ENCODE measurements around the gene XPNPEP1.

Gene XPNPEP1

DNA sequence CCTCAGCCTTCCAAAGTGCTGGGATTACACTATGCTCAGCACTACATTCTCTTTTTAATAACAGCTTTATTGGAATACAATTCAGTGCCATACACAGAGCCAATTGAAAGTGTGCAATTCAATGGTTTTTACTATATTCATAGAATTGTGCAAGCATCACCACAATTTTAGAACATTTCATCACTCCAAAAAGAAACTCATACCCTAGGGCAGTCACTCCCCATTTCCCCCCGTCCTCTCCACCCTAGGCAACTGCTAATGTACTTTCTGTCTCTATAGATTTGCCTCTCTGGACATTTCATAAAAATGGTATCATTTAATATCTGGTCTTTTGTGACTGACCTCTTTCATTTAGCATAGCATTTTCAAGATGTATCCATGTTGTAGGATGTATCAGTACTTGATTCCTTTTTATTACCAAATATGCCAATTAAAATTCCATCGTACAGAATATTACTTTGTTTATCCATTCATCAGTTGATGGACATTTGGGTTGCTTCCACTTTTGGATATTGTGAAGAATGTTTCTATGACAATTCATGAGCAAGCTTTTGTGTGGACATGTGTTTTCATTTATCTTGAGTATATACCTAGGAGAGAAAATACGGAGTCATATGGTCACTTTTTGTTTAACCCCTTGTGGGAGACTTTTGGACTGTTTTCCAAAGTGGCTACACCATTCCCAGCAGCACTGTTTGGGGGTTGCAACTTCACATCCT lies 6.3 kb upstream of the XPNPEP1 start:
- H3K9ac ChIP-seq, result no peak overlapping the region
- peaks cover 6% of the 10 kb centered on the region for H3K4me1 ChIP-seq (ENCODE audit: low read depth, poor library complexity, severe bottlenecking)
- H4K20me1 ChIP-seq (ENCODE audit: insufficient read depth), result no peaks in the 10 kb centered on the region
- H3K27me3 ChIP-seq (ENCODE audit: insufficient read depth, low read depth), result no peaks in the 10 kb centered on the region
- H3K79me2 ChIP-seq (ENCODE audit: insufficient read depth, low read depth), result no peaks in the 10 kb centered on the region
- no peak overlapping the region for H2AFZ ChIP-seq (ENCODE audit: low read depth)
- TF ChIP-seq CTCF (conservative IDR thresholded peaks at IDR 0.05; ENCODE audit: low read depth, low read length), result no peak
- H3K27ac ChIP-seq, result no peak overlapping the region
- no peak overlapping the region for H3K4me2 ChIP-seq
- no peaks in the 10 kb centered on the region for H3K36me3 ChIP-seq (ENCODE audit: insufficient read depth)
- H3K4me3 ChIP-seq (IDR thresholded peaks at IDR 0.05; ENCODE audit: insufficient read depth, low read depth, low read length), result no peak overlapping the region

DNA sequence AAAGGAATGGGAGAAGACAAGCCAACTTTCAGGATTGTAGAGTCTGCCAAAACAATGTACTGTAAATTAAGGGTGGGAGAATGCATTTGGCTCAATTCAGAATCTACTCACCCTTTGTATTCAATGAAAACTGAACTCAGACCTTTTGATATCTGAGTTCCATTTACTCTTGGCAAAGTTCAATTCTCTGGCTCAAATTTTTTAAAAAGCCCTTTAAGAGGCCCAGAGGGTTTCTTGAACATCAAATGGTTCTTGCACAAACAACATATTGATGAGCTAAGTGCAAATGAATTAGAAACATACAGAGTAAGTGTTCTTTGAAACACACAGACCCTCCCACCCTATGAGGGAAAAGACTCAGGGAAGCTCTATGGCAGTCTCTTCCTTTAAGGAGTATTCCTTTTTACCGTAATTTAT lies 5.2 kb upstream of the XPNPEP1 start:
- Histone ChIP-seq H3K27me3 (ENCODE audit: insufficient read depth, low read depth) (no peaks in the 10 kb centered on the region), H3K79me2 (ENCODE audit: insufficient read depth, low read depth) (no peaks in the 10 kb centered on the region), H3K4me3 (IDR thresholded peaks at IDR 0.05; ENCODE audit: insufficient read depth, low read depth, low read length) (no peak overlapping the region), H3K4me2 (no peak overlapping the region), H4K20me1 (ENCODE audit: insufficient read depth) (no peaks in the 10 kb centered on the region), H3K27ac (no peak overlapping the region), H3K4me1 (ENCODE audit: low read depth, poor library complexity, severe bottlenecking) (peaks cover 16% of the 10 kb centered on the region), H3K36me3 (ENCODE audit: insufficient read depth) (no peaks in the 10 kb centered on the region), H2AFZ (ENCODE audit: low read depth) (no peak overlapping the region), H3K9ac (no peak overlapping the region)
- no peak for TF ChIP-seq CTCF (conservative IDR thresholded peaks at IDR 0.05; ENCODE audit: low read depth, low read length)

- Histone ChIP-seq H3K27ac (no peak overlapping the region), H4K20me1 (ENCODE audit: insufficient read depth) (no peaks in the 10 kb centered on the region), H3K79me2 (ENCODE audit: insufficient read depth, low read depth) (peaks cover 12% of the 10 kb centered on the region; the same call in 1 of the 2 replicates), H3K27me3 (ENCODE audit: insufficient read depth, low read depth) (no peaks in the 10 kb centered on the region), H2AFZ (ENCODE audit: low read depth) (no peak overlapping the region), H3K4me2 (no peak overlapping the region), H3K36me3 (ENCODE audit: insufficient read depth) (no peaks in the 10 kb centered on the region), H3K9ac (no peak overlapping the region), H3K4me3 (IDR thresholded peaks at IDR 0.05; ENCODE audit: insufficient read depth, low read depth, low read length) (no peak overlapping the region), H3K4me1 (ENCODE audit: low read depth, poor library complexity, severe bottlenecking) (peaks cover 24% of the 10 kb centered on the region)
- no peak for TF ChIP-seq CTCF (conservative IDR thresholded peaks at IDR 0.05; ENCODE audit: low read depth, low read length)
Measured at GRCh38 chr10:109926825-109927224, 3.5 kb upstream of the XPNPEP1 start.

GRCh38 chr10:109926061-109926745 lies 2.9 kb upstream of the XPNPEP1 start:
- no peaks in the 10 kb centered on the region for H3K27me3 ChIP-seq (ENCODE audit: insufficient read depth, low read depth)
- no peaks in the 10 kb centered on the region for H4K20me1 ChIP-seq (ENCODE audit: insufficient read depth)
- no peak overlapping the region for H2AFZ ChIP-seq (ENCODE audit: low read depth)
- no peak overlapping the region for H3K4me3 ChIP-seq (IDR thresholded peaks at IDR 0.05; ENCODE audit: insufficient read depth, low read depth, low read length)
- no peak overlapping the region for H3K9ac ChIP-seq
- peaks cover 18% of the 10 kb centered on the region; the same call in 1 of the 2 replicates for H3K79me2 ChIP-seq (ENCODE audit: insufficient read depth, low read depth)
- no peaks in the 10 kb centered on the region for H3K36me3 ChIP-seq (ENCODE audit: insufficient read depth)
- no peak overlapping the region for H3K27ac ChIP-seq
- no peak for TF ChIP-seq CTCF (conservative IDR thresholded peaks at IDR 0.05; ENCODE audit: low read depth, low read length)
- H3K4me2 ChIP-seq, result no peak overlapping the region
- peaks cover 30% of the 10 kb centered on the region for H3K4me1 ChIP-seq (ENCODE audit: low read depth, poor library complexity, severe bottlenecking)

Measured in KMS-11 (cell line).